NOMO-1 treated with dmso at 0.1 percent for 144 hours (cell line): ENCODE results near the gene ZNF667.

ENCODE experiments used
- DNase-seq: peaks from one replicate; lab custom pipeline; 2025; ENCODE audit not compliant: unreplicated experiment; lab: John Stamatoyannopoulos, UW

ZNF667 gene

DNA sequence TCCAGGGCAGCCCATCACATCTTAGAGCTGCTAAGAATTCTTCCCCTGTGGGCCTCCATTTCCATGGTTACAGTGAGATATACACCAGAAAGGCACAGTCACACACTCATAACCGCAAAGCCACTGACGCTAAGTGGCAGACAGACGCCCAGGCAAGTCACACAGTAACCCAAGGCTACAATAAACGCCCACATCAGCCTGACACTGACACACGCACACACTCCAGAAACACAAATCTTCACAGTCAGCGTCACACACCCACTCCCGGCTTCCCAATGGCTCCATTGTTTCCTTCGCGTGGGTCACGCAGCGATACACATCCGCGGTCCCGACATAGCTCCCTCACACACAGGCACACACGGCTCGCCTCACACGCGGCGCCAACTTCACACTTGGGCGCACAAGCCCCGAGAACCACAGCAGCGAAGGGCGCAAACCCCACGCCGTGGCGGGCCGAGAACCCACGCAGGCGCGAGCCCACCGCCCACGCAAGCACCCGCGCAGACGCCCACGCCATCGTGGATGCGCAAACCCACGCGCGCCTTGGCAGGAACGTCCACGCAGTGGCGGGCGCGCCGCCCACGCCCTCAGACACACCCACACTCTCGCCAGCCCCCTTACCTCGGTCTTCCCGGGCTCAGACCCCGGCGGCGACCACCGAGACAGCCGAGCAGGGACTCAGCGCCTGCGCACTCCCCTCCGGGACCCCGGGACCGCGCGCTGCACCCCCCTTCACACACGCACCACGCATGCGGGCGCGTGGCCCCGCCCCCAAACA lies at the start of gene ZNF667:
Gene ZNF667 (minus strand): TSS at position 695 of the 778 bp plus-strand sequence. CDS start 14,975 bp downstream, outside the sequence.
- no peak for DNase-seq

DNA sequence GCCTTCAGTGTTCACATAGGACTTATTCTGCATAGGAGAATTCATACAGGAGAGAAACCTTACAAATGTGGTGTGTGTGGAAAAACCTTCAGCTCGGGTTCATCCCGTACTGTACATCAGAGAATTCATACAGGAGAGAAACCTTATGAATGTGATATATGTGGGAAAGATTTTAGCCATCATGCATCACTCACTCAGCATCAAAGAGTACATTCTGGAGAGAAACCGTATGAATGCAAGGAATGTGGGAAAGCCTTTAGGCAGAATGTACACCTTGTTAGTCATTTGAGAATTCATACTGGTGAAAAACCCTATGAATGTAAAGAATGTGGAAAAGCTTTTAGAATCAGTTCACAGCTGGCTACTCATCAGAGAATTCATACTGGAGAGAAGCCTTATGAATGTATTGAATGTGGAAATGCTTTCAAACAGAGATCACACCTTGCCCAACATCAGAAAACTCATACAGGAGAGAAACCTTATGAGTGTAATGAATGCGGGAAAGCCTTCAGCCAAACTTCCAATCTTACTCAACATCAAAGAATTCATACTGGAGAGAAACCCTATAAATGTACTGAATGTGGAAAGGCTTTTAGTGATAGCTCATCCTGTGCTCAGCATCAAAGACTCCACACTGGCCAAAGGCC lies 48.2 kb upstream of the ZNF667 start:
- DNase-seq = no peak

DNA sequence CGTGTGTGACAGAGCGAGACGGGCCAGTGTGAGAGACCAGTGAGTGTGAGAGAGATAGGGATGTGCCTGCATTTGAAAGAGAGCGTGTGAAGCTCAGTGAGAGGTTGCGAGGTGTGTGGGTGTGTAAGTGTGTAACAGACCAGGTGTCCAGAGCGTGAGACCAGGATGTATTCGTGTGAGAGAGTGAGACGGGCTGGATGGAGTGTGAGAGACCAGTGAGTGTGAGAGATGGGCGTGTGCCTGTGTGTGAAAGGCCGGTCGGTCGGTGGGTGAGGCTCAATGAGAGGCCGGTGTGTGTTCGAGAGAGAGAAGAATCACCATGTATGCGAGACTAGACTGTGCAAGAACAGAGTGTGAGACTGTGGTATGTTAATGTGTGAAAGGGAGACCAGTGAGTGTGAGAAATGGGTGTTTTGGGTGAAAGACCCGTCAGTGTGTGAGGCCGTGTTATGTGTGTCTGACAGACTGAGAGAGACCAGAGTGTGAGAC lies 31.2 kb upstream of the ZNF667 start:
- DNase-seq = no peak

DNA sequence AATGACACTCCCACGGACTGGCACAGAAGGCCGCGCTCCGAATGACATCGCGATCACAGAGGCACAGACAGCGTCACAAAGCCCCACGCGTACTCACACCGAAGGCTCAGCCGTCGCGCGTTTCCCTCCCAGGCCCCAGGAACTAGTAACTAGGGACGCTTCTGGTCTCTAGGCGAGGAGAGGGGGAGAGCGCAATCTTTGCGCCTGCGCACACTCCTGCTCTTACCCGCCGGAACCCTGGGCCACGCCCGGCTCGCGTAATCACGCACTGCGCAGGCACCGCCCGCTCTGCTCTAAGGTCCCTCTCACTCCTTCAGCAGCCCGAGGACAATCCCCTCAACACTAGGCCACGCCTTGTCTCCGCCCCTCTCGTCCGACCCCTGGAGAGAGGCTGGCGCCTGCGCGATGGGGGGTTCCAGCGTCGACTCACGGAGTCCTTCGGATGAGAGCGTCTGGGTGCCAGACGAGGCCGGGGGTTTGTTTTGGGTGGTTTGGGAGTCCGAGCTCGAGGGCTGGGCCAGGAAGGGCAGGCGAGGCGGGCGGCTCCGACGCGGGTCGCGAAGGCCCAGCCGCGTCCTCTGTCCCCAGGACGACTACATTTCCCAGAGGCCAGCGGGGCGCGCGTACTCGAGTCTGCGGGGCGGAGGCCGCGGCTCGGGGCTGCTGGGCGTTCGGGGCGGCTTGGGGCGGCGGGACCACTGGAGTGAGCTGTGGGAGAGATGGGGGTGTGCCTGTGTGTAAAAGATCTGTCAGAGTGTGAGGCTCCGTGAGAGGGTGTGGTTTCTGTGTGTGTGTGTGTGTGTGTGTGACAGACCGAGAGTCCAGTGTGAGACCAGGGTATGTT lies 30.5 kb upstream of the ZNF667 start, which contains the start of gene ZNF471:
Gene ZNF471 (plus strand): TSS at position 410 of the 844 bp plus-strand sequence. CDS start 3,717 bp downstream, outside the sequence.
- DNase-seq = no peak

GRCh38 chr19:56504581-56504980 lies 27.4 kb upstream of the ZNF667 start:
- DNase-seq = no peak

DNA sequence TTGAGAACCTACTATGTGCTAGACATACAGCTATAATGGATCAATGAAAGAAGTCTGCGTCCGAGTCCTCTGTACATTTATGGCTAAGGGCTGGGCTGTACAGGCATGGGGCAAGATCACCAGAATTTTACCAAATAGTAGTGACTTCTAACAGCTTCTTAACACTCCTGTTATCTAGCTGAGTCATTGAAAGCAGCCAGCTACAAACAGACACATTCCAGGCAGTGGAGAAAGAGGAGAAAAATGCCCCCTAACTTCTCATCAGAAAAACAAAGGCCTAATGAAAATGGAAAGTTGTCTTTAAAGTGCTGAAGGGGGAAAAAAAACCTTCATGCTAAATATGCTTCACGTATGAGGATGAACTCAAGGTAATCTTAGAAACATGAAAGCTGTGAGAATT lies 14.3 kb upstream of the ZNF667 start:
- no peak for DNase-seq

DNA sequence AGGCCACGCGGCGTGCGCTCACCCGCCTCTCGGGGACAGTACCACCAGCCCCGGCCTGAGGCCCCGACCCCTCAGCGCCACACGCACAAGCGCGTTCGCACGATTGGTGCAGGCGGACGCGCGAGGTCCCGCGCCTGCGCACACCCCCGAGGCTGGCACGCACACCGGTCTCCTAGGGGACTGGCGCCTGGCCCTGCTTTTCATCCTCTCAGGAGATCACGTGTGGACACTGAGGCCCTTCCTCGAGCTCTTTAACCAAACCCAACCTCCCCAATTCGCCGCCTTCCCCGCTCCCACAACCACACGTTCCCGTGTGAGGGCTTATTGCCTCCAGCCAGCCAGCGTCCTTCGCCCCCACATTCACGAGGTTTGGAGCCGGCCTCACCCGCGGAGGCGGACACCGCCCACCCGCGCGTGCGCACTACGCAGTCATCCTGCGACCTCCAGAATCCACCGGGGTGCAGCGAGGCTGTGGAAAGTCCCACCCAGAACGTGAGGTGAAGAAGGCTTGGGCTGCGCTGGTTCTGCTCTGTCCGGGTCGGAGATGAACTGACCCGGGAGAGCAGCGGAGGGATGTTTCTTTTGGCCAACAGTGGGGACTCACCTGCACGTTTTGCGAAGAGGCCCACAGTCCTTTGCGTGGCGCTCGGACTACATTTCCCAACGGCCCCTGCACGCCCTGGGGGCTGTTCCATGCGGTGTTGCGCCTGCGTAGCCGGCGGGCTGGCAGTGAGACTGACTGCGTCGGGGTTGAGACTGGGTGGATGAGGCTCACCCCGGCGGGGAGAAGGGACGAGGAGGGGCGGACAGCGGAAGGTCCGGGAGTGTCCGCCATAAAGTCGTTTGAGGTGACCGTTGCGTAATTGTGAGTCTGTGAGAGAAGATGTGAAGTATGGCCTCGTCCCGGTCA lies 539 bp upstream of the ZNF667 start:
- no peak for DNase-seq

GRCh38 chr19:56476093-56476492 lies 1.1 kb downstream of the ZNF667 start:
- no peak for DNase-seq

- no peak for DNase-seq
These were observed 2.8 kb downstream of the ZNF667 start for GRCh38 chr19:56474308-56474707.

DNA sequence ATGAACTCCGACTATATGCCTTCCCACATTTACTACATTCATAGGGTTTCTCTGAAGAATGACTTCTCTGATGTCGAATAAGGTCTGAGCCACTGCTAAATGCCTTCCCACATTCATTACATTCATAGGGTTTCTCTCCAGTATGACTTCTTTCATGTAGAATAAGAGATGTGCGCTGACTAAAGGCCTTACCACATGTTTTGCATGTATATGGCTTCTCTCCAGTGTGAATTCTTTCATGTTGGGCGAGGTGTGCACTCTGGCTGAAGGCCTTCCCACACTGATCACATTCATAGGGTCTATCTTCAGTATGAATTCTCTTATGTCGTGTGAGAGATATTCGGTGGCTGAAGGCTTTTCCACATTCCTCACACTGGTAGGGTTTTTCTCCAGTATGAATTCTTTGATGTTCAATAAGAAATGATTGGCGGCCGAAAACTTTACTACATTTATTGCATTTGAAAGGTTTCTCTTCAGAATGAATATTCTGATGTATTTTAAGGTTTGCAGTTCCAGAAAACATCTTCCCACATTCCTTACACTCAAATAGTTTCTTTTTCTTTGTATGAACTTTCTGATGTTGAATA lies 35.8 kb downstream of the ZNF667 start:
- no peak for DNase-seq

DNA sequence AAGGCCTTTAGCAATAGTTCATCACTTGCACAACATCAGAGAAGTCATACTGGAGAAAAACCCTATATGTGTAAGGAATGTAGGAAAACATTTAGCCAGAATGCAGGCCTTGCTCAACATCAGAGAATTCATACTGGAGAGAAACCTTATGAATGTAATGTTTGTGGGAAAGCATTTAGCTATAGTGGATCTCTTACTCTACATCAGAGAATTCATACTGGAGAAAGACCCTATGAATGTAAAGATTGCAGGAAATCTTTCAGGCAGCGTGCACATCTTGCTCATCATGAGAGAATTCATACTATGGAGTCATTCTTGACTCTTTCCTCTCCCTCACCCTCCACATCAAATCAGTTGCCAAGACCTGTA lies 53.2 kb downstream of the ZNF667 start:
- DNase-seq = no peak

DNA sequence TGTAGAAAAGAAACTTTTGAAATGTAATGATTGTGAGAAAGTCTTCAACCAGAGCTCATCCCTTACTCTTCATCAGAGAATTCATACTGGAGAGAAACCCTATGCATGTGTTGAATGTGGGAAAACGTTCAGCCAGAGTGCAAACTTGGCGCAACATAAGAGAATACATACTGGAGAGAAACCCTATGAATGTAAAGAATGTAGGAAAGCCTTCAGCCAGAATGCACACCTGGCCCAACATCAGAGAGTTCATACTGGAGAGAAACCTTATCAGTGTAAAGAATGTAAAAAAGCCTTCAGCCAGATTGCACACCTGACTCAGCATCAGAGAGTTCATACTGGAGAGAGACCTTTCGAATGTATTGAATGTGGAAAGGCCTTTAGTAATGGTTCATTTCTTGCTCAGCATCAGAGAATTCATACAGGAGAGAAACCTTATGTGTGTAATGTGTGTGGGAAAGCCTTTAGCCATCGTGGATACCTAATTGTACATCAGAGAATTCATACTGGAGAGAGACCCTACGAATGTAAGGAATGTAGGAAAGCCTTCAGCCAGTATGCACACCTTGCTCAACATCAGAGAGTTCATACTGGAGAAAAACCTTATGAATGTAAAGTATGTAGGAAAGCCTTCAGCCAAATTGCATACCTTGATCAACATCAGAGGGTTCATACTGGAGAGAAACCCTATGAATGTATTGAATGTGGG lies 53.7 kb downstream of the ZNF667 start:
- no peak for DNase-seq

DNA sequence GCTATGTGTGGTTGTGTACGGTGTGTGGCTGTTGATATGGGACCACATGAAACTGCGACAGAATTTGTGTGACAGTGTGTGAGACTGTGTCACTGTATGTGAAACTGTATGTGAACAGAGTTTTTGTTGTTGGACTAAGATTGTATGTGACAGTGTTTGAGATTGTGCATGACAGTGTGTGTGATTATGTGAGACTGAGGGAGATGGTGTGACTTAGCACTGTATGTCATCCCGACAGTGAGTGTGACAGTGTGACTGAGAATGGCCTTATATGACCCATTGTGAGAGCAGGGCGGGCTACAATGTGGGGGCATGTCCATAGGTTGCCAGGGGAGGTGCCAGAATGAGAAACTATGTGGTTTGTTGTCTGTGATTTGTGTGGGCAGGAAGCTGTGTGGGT lies 72.1 kb downstream of the ZNF667 start:
- no peak for DNase-seq

GRCh38 chr19:56404705-56405056 lies 72.5 kb downstream of the ZNF667 start:
- no peak for DNase-seq

- DNase-seq = peak; percentile 70
These were observed 73.1 kb downstream of the ZNF667 start, which contains the start of gene ZNF583 for GRCh38 chr19:56403764-56404704. Gene ZNF583 (plus strand): TSS chr19:56404332. CDS start chr19:56407115, 2,783 bp downstream.

GRCh38 chr19:56403261-56403660 lies 73.9 kb downstream of the ZNF667 start:
- DNase-seq = no peak

DNA sequence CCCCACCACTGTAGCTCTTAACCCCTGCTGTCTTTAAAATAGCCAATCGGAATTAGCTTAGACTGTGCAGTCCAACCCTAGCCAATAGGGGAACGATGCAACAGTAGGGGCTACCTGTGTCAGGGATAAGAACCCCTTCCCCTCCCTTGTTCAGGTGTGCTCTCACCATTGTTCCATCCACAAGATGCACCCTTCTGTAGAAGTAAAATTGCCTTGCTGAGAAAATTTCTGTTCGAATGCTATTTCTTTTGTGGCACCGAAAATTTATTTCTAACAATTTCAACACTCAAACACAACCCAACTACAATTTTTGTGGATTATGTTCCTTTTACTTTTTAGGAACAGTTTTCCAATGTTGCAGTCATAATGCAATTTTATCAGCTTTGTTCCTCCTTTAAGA lies 76.7 kb downstream of the ZNF667 start:
- no peak for DNase-seq

GRCh38 chr19:56398809-56399208 lies 78.3 kb downstream of the ZNF667 start:
- DNase-seq = no peak
